ENCODE results near the gene TPM4.
"Not testable (repeated sequence)": the region's sequence is repeated elsewhere in the genome, so short reads cannot be mapped to it uniquely, and the experiment has no call there.

The TPM4 gene

GRCh38 chr19:16117594-16118033 is 41.3 kb downstream of the TPM4 start:
- no peak overlapping the region for H3K4me3 ChIP-seq (ENCODE audit: low read length)
- DNase-seq (ENCODE audit: low read depth) = no peak
- TF ChIP-seq, protein P1, sequence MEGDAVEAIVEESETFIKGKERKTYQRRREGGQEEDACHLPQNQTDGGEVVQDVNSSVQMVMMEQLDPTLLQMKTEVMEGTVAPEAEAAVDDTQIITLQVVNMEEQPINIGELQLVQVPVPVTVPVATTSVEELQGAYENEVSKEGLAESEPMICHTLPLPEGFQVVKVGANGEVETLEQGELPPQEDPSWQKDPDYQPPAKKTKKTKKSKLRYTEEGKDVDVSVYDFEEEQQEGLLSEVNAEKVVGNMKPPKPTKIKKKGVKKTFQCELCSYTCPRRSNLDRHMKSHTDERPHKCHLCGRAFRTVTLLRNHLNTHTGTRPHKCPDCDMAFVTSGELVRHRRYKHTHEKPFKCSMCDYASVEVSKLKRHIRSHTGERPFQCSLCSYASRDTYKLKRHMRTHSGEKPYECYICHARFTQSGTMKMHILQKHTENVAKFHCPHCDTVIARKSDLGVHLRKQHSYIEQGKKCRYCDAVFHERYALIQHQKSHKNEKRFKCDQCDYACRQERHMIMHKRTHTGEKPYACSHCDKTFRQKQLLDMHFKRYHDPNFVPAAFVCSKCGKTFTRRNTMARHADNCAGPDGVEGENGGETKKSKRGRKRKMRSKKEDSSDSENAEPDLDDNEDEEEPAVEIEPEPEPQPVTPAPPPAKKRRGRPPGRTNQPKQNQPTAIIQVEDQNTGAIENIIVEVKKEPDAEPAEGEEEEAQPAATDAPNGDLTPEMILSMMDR (IDR thresholded peaks at IDR 0.05; ENCODE audit: insufficient read depth, low read depth, low read length, missing control alignments) = no peak

DNA sequence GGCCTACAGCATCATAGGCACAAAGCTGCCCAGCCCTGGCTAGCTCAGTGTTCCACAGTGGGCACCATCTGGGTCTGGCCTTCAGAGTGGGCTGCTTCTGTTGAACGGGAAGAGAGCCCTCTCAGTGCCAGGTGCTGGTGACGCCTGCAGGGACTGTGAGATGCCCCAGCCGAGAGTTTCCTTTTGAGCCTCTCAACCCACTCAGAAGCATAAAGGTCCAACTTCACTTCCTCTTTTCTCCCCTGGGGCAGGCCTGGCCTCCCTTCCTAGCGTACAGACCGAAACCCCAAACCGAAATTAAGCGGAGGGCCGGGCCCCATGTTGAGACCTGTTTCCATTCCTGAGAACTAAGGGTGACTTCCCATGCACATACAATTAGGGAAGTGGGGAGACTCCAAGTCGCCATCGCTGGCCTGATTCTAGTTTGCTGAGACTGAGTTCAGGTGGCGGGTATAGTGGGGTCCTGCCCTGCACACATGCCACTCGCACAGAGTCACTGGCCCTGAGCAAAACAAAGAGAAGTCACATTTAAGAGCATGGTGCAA is 42.3 kb downstream of the TPM4 start:
- TF ChIP-seq, protein P1 (IDR thresholded peaks at IDR 0.05; ENCODE audit: insufficient read depth, low read depth, low read length, missing control alignments) = no peak
- no peak overlapping the region for H3K4me3 ChIP-seq (ENCODE audit: low read length)
- DNase-seq (ENCODE audit: low read depth) = no peak

GRCh38 chr19:16119075-16119857 is 43.0 kb downstream of the TPM4 start:
- DNase-seq (ENCODE audit: low read depth); H3K4me3 ChIP-seq (ENCODE audit: low read length): not testable (repeated sequence)

DNA sequence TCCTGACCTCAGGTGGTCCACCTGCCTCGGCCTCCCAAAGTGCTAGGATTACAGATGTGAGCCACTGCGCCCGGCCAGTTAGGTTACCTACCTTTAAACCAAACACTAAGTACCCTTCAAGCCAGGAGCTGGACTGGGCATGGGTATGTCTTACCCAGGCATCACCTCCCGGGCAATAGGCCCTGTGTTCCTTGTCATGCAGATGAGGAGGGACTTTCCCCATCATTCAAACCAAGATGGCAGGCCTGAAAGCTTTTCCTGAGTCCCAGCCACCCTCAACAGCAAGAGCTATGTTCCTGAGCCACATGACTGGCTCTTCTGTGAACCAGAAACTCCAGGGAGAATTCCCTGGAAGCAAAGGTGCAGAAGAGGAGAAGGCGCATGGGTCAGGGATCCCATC is 44.8 kb downstream of the TPM4 start:
- no peak for DNase-seq (ENCODE audit: low read depth)
- no peak overlapping the region for H3K4me3 ChIP-seq (ENCODE audit: low read length)
- TF ChIP-seq, protein P1 (IDR thresholded peaks at IDR 0.05; ENCODE audit: insufficient read depth, low read depth, low read length, missing control alignments) = no peak

GRCh38 chr19:16121967-16122366 is 45.7 kb downstream of the TPM4 start:
- DNase-seq (ENCODE audit: low read depth) = peak; percentile 69
- TF ChIP-seq, protein P1 (IDR thresholded peaks at IDR 0.05; ENCODE audit: insufficient read depth, low read depth, low read length, missing control alignments) = no peak
- no peak overlapping the region for H3K4me3 ChIP-seq (ENCODE audit: low read length)

DNA sequence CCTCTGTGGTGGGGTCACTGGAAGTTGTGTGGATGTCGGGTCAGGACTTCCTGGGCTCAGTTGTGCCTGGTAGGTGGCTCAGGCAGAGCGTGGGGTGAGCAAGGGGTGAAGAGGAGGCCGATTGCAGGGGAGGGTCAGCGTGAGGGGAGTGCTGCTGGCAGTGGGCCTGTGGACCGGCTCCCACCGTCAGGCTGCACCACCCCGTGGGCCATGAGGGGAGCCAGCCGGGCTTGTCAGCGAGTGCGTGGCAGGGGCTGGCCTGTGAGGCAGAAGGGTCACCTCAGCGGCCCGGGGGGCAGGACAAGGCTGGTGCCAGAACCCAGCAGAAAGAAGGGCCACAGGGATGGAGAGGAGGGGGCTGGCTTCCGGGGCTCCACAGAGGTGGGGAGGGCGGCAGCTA is 48.7 kb downstream of the TPM4 start:
- no peak for DNase-seq (ENCODE audit: low read depth)
- no peak overlapping the region for H3K4me3 ChIP-seq (ENCODE audit: low read length)
- TF ChIP-seq, protein P1 (IDR thresholded peaks at IDR 0.05; ENCODE audit: insufficient read depth, low read depth, low read length, missing control alignments) = no peak

- H3K4me3 ChIP-seq (ENCODE audit: low read length) = no peak overlapping the region
- TF ChIP-seq, protein P1 (IDR thresholded peaks at IDR 0.05; ENCODE audit: insufficient read depth, low read depth, low read length, missing control alignments) = no peak
- DNase-seq (ENCODE audit: low read depth) = no peak
Observed at GRCh38 chr19:16125737-16126495, 49.6 kb downstream of the TPM4 start.
